Activated effector memory CD4-positive, alpha-beta T cell treated with anti-CD3 and anti-CD28 coated beads, Interleukin-2, amount 50 U/mL, for 16 hours (primary cell): ENCODE results near the gene UTS2.

Source experiments
- DNase-seq: peaks from one replicate; pipeline ENCODE4 v3.0.0-alpha.2; 2020

Gene UTS2

GRCh38 chr1:7862211-7863060 lies 9.6 kb upstream of the UTS2 start:
- DNase-seq = no peak

GRCh38 chr1:7861452-7861851 lies 8.6 kb upstream of the UTS2 start:
- no peak for DNase-seq

DNA sequence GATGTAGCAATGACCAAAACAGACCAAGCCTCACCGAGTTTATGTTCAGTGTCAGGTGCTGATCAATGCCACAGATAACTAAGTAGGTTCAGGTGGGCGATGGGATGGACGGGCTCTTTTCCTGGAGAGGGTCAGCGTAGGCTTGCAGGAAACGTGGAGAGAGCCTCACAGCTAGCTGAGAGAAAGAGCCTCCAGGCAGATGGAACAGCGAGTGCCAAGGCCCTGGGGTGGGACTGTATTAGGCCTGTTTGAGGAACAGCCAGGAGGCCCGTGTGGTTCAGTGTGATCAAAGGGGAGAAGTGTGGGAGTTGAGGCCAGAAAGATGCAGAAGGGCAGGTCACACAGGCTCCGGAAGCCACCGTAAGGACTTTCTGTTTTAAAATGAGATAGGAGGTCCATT lies 7.3 kb upstream of the UTS2 start:
- no peak for DNase-seq

GRCh38 chr1:7859406-7859805 lies 6.5 kb upstream of the UTS2 start:
- no peak for DNase-seq

GRCh38 chr1:7857985-7858384 lies 5.1 kb upstream of the UTS2 start:
- DNase-seq = no peak

DNA sequence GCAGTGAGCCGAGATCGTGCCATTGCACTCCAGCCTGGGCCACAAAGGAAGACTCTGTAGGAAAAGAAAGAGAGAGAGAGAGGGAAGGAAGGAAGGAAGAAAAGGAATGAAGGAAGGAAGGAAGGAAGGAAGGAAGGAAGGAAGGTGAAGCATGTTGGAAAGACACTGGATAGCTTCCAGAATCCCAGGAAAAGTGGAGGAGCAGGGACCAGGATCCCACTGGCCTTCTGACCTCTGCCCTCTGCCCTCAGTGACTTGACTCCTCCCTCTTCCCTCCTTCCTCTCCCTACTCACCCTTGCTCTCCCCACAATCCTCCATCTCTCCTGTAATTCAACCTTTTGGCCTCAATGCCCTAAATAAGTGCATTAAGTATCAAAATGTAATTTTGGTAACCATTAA lies 4.1 kb upstream of the UTS2 start:
- DNase-seq = no peak

DNA sequence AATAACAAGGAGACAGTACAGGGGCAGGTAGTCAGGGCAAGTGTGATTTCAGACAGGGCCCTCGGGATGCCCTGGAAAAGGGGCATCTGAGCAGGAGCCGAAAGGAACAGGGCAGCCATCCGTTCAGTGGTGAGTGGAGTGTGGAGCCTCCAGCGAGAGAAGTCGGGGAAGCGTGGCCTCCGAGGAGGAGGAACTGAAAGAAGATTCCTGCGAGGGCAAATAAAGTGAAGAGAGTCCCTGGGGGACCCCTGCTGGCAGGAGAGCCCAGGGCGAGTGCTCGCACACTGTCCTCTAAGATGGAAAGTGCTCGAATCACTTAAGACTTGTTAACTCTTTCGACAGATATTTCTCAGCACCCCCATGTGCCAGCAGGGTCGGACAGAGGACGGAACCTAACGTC lies 3.5 kb upstream of the UTS2 start:
- no peak for DNase-seq

- no peak for DNase-seq
Observed at GRCh38 chr1:7853684-7854026, 790 bp upstream of the UTS2 start.

DNA sequence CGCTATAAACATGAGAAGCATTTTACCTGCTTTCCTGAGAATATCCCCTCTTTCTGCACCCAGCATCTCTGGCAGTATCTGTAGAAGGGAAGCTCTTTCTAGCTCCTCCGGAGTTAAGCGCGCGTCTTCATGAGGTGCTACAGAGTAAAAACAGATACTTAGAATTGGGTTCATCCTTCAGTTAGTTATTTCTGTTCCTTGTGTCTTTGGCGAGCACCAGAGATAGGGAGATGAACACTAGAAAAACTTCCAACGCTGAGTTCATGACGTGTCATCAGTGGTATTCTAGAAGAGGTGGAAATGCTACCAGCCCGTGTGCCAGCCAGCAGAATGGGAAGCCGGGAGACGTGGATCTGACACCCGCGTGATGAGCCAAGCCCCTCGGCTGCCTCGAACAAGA lies 2.1 kb downstream of the UTS2 start:
- no peak for DNase-seq

DNA sequence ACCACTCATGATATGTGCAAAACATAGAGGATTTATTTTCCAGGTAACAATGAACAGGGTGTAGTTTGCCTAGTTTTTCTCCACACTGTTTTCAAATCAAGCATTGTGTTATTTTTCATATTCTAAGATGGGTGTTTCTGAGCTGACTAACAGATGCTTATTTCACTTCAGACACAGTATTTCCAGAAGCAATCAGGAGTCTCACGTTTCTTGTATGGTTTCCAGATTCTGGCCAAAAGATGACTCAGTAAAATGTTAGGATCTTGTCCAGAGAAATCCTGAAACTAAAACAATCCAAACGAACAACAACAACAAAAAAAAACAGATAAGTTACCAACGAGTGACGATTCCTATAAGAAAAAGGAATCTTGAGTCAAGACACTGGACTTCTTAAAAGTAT lies 5.3 kb downstream of the UTS2 start:
- no peak for DNase-seq

DNA sequence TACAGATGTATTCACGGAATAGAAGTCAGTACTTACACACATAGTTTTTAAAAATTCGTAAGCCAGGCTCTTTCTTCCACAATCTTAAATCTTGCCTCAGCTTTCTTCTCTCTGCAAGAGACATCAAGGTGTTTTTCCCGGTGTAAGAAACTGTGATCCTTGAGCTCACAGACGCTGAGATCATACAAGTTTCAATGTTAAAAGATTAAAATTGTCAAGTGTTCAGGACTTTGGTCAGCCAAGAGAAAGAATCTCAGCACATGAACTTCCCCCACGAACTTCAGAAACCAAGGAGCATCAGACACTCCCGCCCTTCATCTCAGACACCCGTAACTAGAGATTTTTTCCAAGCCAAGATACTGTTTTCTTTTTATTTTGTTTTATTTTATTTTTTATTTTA lies 6.2 kb downstream of the UTS2 start:
- no peak for DNase-seq

DNA sequence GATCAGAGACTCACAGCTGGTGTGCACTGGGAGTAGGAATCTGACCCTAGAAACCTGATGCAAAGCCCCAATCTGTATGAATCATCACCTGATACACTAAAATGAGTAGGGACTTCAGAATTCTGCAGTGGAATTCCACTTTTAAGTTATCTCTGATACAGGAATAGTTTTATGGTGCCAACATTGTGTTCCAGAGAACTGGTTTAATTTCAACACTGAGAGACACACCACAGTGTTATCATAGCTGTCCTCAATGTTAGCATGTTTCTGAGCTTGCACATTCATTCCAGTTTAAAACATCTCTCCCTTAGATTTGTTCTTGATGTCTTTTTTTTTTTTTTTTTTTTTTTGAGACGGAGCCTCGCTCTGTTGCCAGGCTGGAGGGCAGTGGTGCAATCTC lies 7.1 kb downstream of the UTS2 start:
- no peak for DNase-seq

DNA sequence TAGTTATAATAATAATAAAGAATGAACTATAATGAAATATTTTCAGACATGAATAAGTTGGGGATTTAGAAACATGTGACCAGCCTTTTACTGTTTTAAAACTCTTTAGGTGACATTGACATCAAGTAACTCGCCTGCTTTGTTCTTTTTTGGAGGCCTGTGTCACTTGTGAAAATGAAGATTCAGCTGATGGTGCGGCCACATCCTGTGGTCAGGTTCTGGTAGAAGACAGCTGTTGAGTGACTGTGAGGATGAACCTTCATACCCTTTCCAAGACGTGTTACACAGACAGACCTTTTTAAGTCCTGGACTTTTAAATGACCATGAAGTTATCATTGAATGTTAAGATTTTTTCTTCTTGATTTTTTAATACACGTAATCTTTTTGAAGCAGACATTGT lies 10.3 kb downstream of the UTS2 start:
- no peak for DNase-seq

DNA sequence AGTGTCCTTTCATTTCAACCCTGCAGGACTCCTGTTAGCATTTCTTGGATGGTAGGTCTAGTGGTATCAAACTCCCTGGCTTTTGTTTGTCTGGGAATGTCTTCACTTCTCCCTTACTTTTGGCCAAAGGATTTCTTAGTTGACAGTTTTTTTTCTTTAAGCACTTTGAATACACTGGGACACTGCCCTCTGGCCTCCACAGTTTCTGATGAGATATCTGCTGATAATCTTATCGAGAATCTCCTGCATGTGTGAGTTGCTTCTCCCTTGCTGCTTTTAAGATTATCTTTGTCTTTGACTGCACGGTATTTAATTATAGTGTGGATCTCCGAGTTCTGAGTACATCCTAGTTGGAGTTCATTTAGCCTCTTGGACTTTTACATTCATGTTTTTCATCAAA lies 13.3 kb downstream of the UTS2 start:
- no peak for DNase-seq

GRCh38 chr1:7838714-7839113 lies 14.2 kb downstream of the UTS2 start:
- DNase-seq = no peak

GRCh38 chr1:7833035-7833434 lies 19.8 kb downstream of the UTS2 start:
- no peak for DNase-seq

DNA sequence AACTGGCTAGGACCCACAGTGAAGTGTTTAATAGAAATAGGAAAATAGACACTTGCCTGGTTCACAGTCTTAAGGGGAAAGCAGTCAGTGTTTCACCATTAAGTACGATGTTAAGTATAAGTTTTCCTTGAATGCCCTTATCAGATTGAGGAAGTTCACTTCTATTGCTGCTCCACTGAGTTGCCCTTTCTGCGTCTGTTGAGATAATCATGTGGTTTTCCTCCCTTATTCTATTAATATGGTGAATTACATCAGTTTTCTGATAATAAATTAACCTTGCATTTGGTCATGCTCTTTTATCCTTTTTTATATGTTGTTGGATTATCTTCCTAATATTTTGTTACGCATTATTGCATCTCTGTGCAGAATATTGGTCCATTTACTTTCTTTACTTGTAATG lies 21.4 kb downstream of the UTS2 start:
- no peak for DNase-seq

- peak; percentile 78 for DNase-seq
Observed at GRCh38 chr1:7827126-7827955, 25.5 kb downstream of the UTS2 start.

GRCh38 chr1:7826363-7826762 lies 26.5 kb downstream of the UTS2 start:
- DNase-seq = no peak

GRCh38 chr1:7824701-7825100 lies 28.2 kb downstream of the UTS2 start:
- DNase-seq = no peak

- DNase-seq = no peak
Observed at GRCh38 chr1:7821282-7821681, 31.6 kb downstream of the UTS2 start.

- no peak for DNase-seq
Observed at GRCh38 chr1:7813677-7814373, 39.0 kb downstream of the UTS2 start.

DNA sequence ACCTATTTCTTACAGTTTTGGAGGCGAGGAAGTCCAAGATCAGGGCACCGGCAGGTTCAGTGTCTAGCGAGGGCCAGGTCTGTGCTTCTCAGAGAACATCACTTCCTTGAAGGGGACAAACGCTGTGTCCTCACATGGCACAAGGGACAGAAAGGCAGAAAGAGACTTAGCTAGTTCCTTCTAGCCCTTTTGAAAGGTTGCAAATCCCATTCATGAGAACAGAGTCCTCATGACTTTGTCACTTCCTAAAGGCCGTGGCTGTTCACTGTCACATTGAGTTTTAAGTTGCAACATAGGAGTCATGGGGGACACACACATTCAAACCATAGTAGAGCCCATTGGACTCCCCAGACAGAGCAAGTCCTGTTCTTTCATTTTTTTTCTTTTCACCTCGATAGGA lies 41.4 kb downstream of the UTS2 start:
- no peak for DNase-seq

- peak; percentile 70 for DNase-seq
Observed at GRCh38 chr1:7810395-7810794, 42.5 kb downstream of the UTS2 start.
